ENCODE data around the gene APH1B.

- TF ChIP-seq, protein P1, sequence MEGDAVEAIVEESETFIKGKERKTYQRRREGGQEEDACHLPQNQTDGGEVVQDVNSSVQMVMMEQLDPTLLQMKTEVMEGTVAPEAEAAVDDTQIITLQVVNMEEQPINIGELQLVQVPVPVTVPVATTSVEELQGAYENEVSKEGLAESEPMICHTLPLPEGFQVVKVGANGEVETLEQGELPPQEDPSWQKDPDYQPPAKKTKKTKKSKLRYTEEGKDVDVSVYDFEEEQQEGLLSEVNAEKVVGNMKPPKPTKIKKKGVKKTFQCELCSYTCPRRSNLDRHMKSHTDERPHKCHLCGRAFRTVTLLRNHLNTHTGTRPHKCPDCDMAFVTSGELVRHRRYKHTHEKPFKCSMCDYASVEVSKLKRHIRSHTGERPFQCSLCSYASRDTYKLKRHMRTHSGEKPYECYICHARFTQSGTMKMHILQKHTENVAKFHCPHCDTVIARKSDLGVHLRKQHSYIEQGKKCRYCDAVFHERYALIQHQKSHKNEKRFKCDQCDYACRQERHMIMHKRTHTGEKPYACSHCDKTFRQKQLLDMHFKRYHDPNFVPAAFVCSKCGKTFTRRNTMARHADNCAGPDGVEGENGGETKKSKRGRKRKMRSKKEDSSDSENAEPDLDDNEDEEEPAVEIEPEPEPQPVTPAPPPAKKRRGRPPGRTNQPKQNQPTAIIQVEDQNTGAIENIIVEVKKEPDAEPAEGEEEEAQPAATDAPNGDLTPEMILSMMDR (IDR thresholded peaks at IDR 0.05) = no peak
- TF ChIP-seq POLR2A (IDR thresholded peaks at IDR 0.05) (no peak), EP300 (IDR thresholded peaks at IDR 0.05) (no peak)
Measured at GRCh38 chr15:63250312-63250965, 27.0 kb upstream of the APH1B start.

All from gastroesophageal sphincter (tissue), 3 donors.